ES-I3 (cell line): ENCODE data around the gene C13orf46.

Experiments
- H3K36me3 ChIP-seq: 2 replicates; pipeline ENCODE4 v1.6.1; 2013; ENCODE audit warnings: mild to moderate bottlenecking, low read length, control low read depth, moderate library complexity; ENCODE audit not compliant: insufficient read depth
- H3K4me1 ChIP-seq: 2 replicates; pipeline ENCODE4 v1.6.1; 2013; ENCODE audit warnings: mild to moderate bottlenecking, control low read depth, low read length; ENCODE audit not compliant: insufficient read depth
- H3K9ac ChIP-seq: 2 replicates; pipeline ENCODE4 v1.6.1; 2013; ENCODE audit warnings: low read depth, mild to moderate bottlenecking, low read length, moderate library complexity
- H3K9me3 ChIP-seq: 2 replicates; pipeline ENCODE4 v1.6.1; 2013; ENCODE audit warnings: mild to moderate bottlenecking, low read length, moderate library complexity; ENCODE audit not compliant: control insufficient read depth, insufficient read depth

The C13orf46 gene

GRCh38 chr13:113905018-113905417 is 68.9 kb downstream of the C13orf46 start:
- Histone ChIP-seq H3K4me1 (no peaks in the 10 kb centered on the region), H3K9me3 (no peaks in the 10 kb centered on the region), H3K9ac (no peak overlapping the region), H3K36me3 (no peaks in the 10 kb centered on the region)

GRCh38 chr13:113904411-113904810 is 69.5 kb downstream of the C13orf46 start:
- Histone ChIP-seq H3K9me3 (no peaks in the 10 kb centered on the region), H3K36me3 (no peaks in the 10 kb centered on the region), H3K4me1 (no peaks in the 10 kb centered on the region), H3K9ac (no peak overlapping the region)

- Histone ChIP-seq H3K36me3 (no peaks in the 10 kb centered on the region), H3K9me3 (no peaks in the 10 kb centered on the region), H3K4me1 (no peaks in the 10 kb centered on the region), H3K9ac (no peak overlapping the region)
Measured at GRCh38 chr13:113903912-113904311, 70.0 kb downstream of the C13orf46 start.
